HUES48 (cell line): ENCODE results near the gene DCLRE1C.
"Not testable (repeated sequence)": the region's sequence is repeated elsewhere in the genome, so short reads cannot be mapped to it uniquely, and the experiment has no call there.

Source experiments
- H3K27ac ChIP-seq: one replicate; pipeline ENCODE4 v1.7.0; 2013; ENCODE audit warnings: low read depth, low read length, inconsistent platforms
- H3K27me3 ChIP-seq: 2 replicates; pipeline ENCODE4 v1.6.1; 2013; ENCODE audit warnings: mild to moderate bottlenecking, low read length; ENCODE audit not compliant: control insufficient read depth, insufficient read depth
- H3K36me3 ChIP-seq: 2 replicates; pipeline ENCODE4 v1.6.1; 2013; ENCODE audit warnings: low read length; ENCODE audit not compliant: control insufficient read depth, insufficient read depth
- H3K4me1 ChIP-seq: 2 replicates; pipeline ENCODE4 v1.6.1; 2013; ENCODE audit warnings: mild to moderate bottlenecking, low read length; ENCODE audit not compliant: control insufficient read depth, insufficient read depth
- H3K4me3 ChIP-seq: 2 replicates; pipeline ENCODE4 v1.5.1; 2013; ENCODE audit warnings: mild to moderate bottlenecking, low read depth, low read length
- H3K9ac ChIP-seq: 2 replicates; pipeline ENCODE4 v1.6.1; 2013; ENCODE audit warnings: mild to moderate bottlenecking, low read depth, low read length, moderate library complexity
- H3K9me3 ChIP-seq: 2 replicates; pipeline ENCODE4 v1.6.1; 2013; ENCODE audit warnings: low read length; ENCODE audit not compliant: control insufficient read depth, insufficient read depth

The DCLRE1C gene

DNA sequence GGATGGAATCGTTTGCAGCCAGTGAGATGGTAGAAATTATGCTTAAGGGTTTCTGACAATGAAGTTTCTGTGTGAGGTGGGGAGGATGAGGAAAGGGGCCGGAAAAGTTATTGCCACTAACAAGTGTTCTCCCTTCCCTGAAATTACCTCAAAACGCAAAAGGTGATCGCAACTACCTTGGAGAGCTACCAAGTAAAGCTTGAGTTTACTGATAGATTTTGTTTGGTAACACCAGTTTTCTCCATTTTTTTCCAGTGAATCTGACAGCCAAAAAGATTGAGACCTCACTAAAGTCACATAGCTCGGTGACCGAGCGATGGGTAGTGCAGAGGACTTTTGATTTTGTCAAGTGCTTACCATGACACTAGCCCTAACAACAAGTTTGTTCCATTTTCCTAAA is 73.7 kb downstream of the DCLRE1C start:
- Histone ChIP-seq H3K36me3 (peaks cover 36% of the 10 kb centered on the region), H3K4me3 (peak overlapping the region; percentile 95), H3K27ac (peak overlapping the region; percentile 95), H3K27me3 (no peaks in the 10 kb centered on the region), H3K9me3 (no peaks in the 10 kb centered on the region), H3K9ac (peak overlapping the region; percentile 96; the same call in 1 of the 2 replicates), H3K4me1 (peaks cover 29% of the 10 kb centered on the region)

GRCh38 chr10:14879928-14880193 is 74.0 kb downstream of the DCLRE1C start:
- Histone ChIP-seq H3K9me3 (no peaks in the 10 kb centered on the region), H3K27me3 (no peaks in the 10 kb centered on the region), H3K4me3 (peak overlapping the region; percentile 95), H3K9ac (peak overlapping the region; percentile 96; the same call in 1 of the 2 replicates), H3K4me1 (peaks cover 29% of the 10 kb centered on the region), H3K36me3 (peaks cover 32% of the 10 kb centered on the region), H3K27ac (peak overlapping the region; percentile 95)

GRCh38 chr10:14879124-14879927 is 74.6 kb downstream of the DCLRE1C start:
- Histone ChIP-seq H3K9me3 (no peaks in the 10 kb centered on the region), H3K9ac (peak overlapping the region; percentile 96), H3K4me1 (peaks cover 29% of the 10 kb centered on the region), H3K27me3 (no peaks in the 10 kb centered on the region), H3K4me3 (peak overlapping the region; percentile 95), H3K27ac (peak overlapping the region; percentile 95), H3K36me3 (peaks cover 27% of the 10 kb centered on the region)

DNA sequence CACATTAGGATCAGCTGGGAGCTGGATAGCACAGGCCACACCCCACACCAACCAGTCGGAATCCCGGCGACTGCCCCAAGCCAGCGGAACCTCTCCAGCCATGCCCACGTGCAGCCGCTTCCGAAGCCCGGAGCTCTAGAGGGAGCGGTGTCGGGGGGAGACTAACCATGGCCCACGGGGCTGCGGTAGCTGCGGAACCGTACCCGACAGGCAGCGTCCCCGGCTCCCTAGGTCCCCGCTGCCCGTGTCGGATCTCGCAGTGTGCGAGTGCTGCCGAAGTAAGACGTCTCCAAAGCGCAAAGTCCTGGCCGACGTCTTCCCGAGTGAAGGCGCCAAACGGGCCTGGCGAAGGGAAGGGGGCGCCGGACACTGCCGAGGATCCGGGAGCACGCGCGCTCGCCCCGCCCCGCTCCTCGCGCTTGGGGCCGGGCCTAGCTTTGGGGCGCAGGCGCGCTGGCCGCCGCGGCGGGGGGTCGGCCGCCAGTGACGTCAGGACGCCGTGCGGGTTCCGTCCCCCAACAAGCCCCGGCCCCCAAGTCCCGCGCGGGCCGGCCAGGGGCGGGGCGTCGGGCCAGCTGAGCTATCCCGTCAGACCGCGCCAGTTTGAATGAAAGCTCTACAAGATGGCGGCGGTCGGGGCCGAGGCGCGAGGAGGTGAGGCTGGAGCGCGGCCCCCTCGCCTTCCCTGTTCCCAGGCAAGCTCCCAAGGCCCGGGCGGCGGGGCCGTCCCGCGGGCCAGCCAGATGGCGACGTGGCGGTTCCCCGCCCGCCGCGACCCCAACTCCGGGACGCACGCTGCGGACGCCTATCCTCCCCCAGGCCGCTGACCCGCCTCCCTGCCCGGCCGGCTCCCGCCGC is 75.4 kb downstream of the DCLRE1C start, which contains the start of gene SUV39H2:
SUV39H2 (plus strand) TSS at position 601 of the 858 bp plus-strand sequence; CDS start at position 624, 23 bp downstream.
- Histone ChIP-seq H3K9me3 (no peaks in the 10 kb centered on the region), H3K4me3 (peak within 1 kb of the TSS; percentile 95), H3K4me1 (peaks cover 29% of the 10 kb centered on the region), H3K27me3 (no peaks in the 10 kb centered on the region), H3K27ac (peak within 1 kb of the TSS; percentile 95), H3K9ac (peak within 1 kb of the TSS; percentile 96), H3K36me3 (peaks cover 20% of the 10 kb centered on the region)

GRCh38 chr10:14876764-14877163 is 77.1 kb downstream of the DCLRE1C start:
- Histone ChIP-seq H3K9ac (no peak overlapping the region), H3K9me3 (no peaks in the 10 kb centered on the region), H3K27ac (peak overlapping the region; percentile 6), H3K27me3 (no peaks in the 10 kb centered on the region), H3K4me3 (peak overlapping the region; percentile 95; the same call in 1 of the 2 replicates), H3K4me1 (peaks cover 29% of the 10 kb centered on the region), H3K36me3 (peaks cover 7% of the 10 kb centered on the region)

GRCh38 chr10:14875941-14876340 is 78.0 kb downstream of the DCLRE1C start:
- H3K36me3 ChIP-seq, result peaks cover 7% of the 10 kb centered on the region
- no peaks in the 10 kb centered on the region for H3K9me3 ChIP-seq
- no peak overlapping the region for H3K9ac ChIP-seq
- H3K27me3 ChIP-seq, result no peaks in the 10 kb centered on the region
- no peak overlapping the region for H3K4me3 ChIP-seq
- peaks cover 29% of the 10 kb centered on the region for H3K4me1 ChIP-seq
- peak overlapping the region; percentile 6 for H3K27ac ChIP-seq

DNA sequence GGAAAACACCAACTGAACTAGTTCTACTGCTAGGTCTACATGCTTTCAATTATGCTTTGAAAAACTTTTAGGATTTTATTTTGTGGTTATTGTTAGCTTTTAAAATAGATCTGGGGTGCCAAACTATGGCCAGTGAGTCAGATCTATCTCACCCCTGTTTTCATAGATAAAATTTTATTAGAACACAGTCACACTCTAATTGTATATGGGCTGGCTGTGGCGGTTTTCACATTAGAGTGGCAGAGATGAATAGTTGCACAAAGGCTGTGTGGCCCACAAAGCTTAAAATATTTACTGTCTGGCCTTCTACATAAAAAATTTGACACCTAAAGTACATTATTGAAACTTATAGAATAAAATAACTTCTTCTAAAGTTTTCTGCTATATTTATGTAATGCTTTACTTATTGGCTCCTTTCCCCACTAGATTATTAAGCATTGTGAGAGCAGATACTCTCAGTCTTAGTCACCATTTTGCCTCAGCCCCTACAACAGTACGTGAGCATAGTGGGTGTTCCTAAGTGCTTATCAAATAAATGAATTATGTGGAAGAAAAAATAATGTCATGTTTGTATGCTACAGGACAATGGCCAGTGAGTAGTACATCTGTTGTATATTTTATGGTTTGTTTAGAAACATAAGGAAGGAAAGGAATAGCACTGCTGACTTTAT is 80.7 kb downstream of the DCLRE1C start:
- Histone ChIP-seq H3K27me3 (no peaks in the 10 kb centered on the region), H3K4me1 (peaks cover 19% of the 10 kb centered on the region), H3K9me3 (no peaks in the 10 kb centered on the region), H3K4me3 (no peak overlapping the region), H3K9ac (no peak overlapping the region), H3K36me3 (peaks cover 34% of the 10 kb centered on the region), H3K27ac (no peak overlapping the region)

DNA sequence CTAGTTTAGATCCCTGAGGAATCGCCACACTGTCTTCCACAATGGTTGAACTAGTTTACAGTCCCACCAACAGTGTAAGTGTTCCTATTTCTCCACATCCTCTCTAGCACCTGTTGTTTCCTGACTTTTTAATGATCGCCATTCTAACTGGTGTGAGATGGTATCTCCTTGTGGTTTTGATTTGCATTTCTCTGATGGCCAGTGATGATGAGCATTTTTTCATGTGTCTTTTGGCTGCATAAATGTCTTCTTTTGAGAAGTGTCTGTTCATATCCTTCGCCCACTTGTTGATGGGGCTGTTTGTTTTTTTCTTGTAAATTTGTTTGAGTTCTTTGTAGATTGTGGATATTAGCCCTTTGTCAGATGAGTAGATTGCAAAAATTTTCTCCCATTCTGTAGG is 89.0 kb downstream of the DCLRE1C start:
- H3K36me3 ChIP-seq, result peaks cover 53% of the 10 kb centered on the region
- H3K4me3 ChIP-seq, H3K9me3 ChIP-seq, H3K4me1 ChIP-seq, H3K27me3 ChIP-seq, H3K9ac ChIP-seq, H3K27ac ChIP-seq: not testable (repeated sequence)

DNA sequence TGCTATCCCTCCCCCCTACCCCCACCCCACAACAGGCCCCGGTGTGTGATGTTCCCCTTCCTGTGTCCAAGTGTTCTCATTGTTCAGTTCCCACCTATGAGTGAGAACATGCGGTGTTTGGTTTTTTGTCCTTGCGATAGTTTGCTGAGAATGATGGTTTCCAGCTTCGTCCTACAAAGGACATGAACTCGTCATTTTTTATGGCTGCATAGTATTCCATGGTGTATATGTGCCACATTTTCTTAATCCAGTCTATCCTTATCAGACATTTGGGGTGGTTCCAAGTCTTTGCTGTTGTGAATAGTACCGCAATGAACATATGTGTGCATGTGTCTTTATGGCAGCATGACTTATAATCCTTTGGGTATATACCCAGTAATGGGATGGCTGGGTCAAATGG is 89.4 kb downstream of the DCLRE1C start:
- not testable (repeated sequence) for H3K27ac ChIP-seq, H3K27me3 ChIP-seq, H3K4me3 ChIP-seq, H3K9ac ChIP-seq, H3K4me1 ChIP-seq, H3K9me3 ChIP-seq
- H3K36me3 ChIP-seq, result peaks cover 49% of the 10 kb centered on the region

DNA sequence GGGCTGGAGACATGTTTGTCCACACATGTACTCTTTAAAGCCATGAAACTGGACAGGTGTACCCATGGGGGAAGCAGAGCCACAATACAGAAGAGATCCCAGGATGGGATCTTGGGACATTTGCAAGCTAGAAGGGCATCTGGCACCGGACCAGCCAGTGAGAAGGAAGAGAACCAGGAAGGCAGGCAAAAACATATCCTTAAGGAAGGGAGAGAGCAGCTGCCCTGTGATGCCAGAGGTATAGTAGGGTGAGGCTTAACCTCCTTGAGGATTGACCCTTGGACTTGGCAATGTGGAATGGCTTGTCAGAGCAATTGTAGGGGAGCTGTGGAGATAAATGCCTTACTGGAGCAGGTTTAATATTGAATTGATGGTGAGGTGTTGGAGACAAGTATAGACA is 93.1 kb downstream of the DCLRE1C start:
- Histone ChIP-seq H3K9ac (no peak overlapping the region), H3K4me1 (no peaks in the 10 kb centered on the region), H3K27ac (no peak overlapping the region), H3K4me3 (no peak overlapping the region), H3K27me3 (no peaks in the 10 kb centered on the region), H3K36me3 (peaks cover 49% of the 10 kb centered on the region), H3K9me3 (no peaks in the 10 kb centered on the region)
